ENCODE data around the gene GOLGA2. TPM values are rescaled to one million over a fixed set of nuclear protein-coding genes. Genes with fewer than 3 reads are reported as not detected.

GOLGA2 gene
- total RNA-seq, 1 experiment from 2014 or later = 16.2 TPM

DNA sequence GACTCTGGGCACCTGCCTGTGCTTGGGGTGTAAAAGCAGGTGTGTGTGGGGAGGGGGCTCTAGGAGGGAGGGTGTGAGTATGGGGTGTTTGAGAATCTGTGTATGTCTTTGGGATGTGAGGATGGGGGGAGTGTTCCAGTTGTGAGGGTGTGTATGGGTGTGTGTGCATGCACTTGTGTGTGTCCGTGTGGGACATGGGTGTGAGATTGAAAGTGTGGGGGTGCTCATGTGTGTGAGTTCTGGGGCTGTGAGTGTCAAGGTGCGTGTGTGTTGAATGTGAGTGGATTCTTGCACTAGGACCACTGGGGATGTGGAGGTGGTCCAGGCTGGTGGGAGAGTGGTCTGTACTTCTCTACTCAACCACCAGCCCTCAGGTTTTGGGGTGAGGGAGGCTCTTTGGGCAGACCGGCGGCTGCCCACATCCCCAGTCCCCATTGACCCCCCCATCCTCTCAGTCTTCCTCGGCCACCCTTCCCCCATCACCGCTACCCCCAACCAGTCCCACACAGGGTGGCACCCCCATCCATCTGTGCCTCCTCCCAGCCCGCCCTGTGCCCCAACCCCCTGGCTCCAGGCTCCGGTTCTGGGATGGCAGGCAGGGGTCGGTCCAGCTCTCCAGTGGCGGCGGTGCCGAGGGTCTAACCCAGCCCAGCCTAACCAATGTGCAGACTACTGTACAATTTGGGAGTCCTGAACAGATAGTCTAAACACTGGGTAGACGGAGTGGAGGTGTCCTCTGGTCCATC is 31.5 kb downstream of the GOLGA2 start:
- no peak overlapping the region for H3K4me3 ChIP-seq (ENCODE audit: low read length)
- H3K9me3 ChIP-seq (ENCODE audit: low read length) = no peaks in the 10 kb centered on the region
- H3K4me1 ChIP-seq (ENCODE audit: low read length) = peaks cover 17% of the 10 kb centered on the region
- no peak overlapping the region for H3K27ac ChIP-seq (ENCODE audit: low read length)
- no peaks in the 10 kb centered on the region for H3K9me2 ChIP-seq (replicated peaks; ENCODE audit: insufficient read depth, low read length)
- H2AFZ ChIP-seq (ENCODE audit: low read length) = no peak overlapping the region
- no peaks in the 10 kb centered on the region for H4K20me1 ChIP-seq (ENCODE audit: insufficient read depth, low read depth, low read length)
- H3K4me2 ChIP-seq (ENCODE audit: low read depth, low read length, poor library complexity, severe bottlenecking) = peak overlapping the region; percentile 45
- no peak for DNase-seq
- no peaks in the 10 kb centered on the region for H3K27me3 ChIP-seq (ENCODE audit: low read length)
- H3K9ac ChIP-seq (ENCODE audit: low read length) = peak overlapping the region; percentile 53
- no peaks in the 10 kb centered on the region for H3K36me3 ChIP-seq (ENCODE audit: insufficient read depth, low read length)
- no peaks in the 10 kb centered on the region for H3K79me2 ChIP-seq (ENCODE audit: low read length)

DNA sequence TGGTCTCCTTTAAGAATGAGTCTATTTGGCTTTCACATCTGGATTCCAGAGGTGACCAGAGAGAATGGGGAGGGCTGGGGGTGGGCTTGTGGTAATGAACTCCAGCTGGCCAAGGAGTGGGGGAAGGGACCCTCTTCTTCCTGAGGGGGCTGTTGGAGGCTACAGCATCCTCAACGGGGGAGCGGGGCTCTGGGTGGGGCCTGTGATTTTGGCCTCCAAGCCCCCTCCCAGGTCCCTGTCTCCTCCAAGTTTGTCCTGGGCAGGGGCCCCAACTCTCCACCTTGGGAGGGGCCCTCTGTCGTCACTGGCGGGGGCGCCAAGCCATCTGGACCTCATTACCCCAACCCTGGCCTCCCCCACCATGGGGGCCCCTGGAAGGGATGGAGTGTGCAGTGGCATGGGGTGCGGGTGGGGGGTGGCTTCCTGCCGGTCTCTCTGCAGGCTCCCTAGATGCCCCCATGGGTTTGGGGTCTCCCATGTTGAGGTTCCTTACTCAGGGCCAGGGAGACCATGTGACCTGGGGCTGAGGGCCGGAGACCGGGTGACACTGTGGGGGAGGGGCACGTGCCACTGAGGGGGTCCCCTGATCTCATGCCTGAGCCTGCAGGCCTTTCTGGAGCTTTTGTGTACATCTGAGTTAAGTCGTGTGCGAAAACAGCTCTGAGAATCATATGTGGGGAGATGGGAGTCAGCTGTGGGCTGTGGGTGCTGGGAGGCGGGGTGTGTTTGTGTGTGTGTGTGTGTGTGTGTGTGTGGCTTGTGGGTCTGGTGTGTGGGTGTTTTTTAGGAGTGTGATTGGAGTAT is 32.4 kb downstream of the GOLGA2 start:
- no peaks in the 10 kb centered on the region for H3K9me2 ChIP-seq (replicated peaks; ENCODE audit: insufficient read depth, low read length)
- H3K79me2 ChIP-seq (ENCODE audit: low read length) = no peaks in the 10 kb centered on the region
- no peak overlapping the region for H3K4me3 ChIP-seq (ENCODE audit: low read length)
- H3K9me3 ChIP-seq (ENCODE audit: low read length) = no peaks in the 10 kb centered on the region
- H3K27me3 ChIP-seq (ENCODE audit: low read length) = no peaks in the 10 kb centered on the region
- H3K27ac ChIP-seq (ENCODE audit: low read length) = no peak overlapping the region
- no peak overlapping the region for H2AFZ ChIP-seq (ENCODE audit: low read length)
- no peak for DNase-seq
- no peaks in the 10 kb centered on the region for H3K36me3 ChIP-seq (ENCODE audit: insufficient read depth, low read length)
- H4K20me1 ChIP-seq (ENCODE audit: insufficient read depth, low read depth, low read length) = no peaks in the 10 kb centered on the region
- H3K4me2 ChIP-seq (ENCODE audit: low read depth, low read length, poor library complexity, severe bottlenecking) = no peak overlapping the region
- peaks cover 17% of the 10 kb centered on the region for H3K4me1 ChIP-seq (ENCODE audit: low read length)
- H3K9ac ChIP-seq (ENCODE audit: low read length) = no peak overlapping the region

DNA sequence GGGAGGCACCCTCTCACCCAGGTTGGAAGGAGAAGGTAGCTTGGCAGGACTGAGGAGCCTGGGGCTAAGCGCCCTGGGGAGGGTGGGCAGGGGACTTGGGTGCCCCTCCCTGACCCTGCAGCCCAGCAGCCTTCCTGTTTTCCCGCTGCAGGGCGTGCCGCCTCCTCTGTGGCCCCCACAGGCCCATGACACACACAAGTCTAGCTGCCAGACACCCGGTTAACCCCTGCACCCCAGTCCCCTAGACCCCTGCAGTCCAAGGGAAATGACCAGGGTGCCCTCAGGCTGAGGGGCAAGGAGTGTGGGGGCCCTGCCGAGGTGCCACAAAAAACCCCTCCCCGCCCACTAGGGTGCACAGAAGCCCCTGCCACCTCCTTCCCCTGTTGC is 33.0 kb downstream of the GOLGA2 start:
- Histone ChIP-seq H3K79me2 (ENCODE audit: low read length) (no peaks in the 10 kb centered on the region), H4K20me1 (ENCODE audit: insufficient read depth, low read depth, low read length) (no peaks in the 10 kb centered on the region), H3K4me3 (ENCODE audit: low read length) (no peak overlapping the region), H3K36me3 (ENCODE audit: insufficient read depth, low read length) (no peaks in the 10 kb centered on the region), H3K4me2 (ENCODE audit: low read depth, low read length, poor library complexity, severe bottlenecking) (no peak overlapping the region), H2AFZ (ENCODE audit: low read length) (no peak overlapping the region), H3K27ac (ENCODE audit: low read length) (no peak overlapping the region), H3K27me3 (ENCODE audit: low read length) (no peaks in the 10 kb centered on the region), H3K9me2 (replicated peaks; ENCODE audit: insufficient read depth, low read length) (no peaks in the 10 kb centered on the region), H3K4me1 (ENCODE audit: low read length) (peaks cover 17% of the 10 kb centered on the region), H3K9ac (ENCODE audit: low read length) (no peak overlapping the region), H3K9me3 (ENCODE audit: low read length) (no peaks in the 10 kb centered on the region)
- no peak for DNase-seq

DNA sequence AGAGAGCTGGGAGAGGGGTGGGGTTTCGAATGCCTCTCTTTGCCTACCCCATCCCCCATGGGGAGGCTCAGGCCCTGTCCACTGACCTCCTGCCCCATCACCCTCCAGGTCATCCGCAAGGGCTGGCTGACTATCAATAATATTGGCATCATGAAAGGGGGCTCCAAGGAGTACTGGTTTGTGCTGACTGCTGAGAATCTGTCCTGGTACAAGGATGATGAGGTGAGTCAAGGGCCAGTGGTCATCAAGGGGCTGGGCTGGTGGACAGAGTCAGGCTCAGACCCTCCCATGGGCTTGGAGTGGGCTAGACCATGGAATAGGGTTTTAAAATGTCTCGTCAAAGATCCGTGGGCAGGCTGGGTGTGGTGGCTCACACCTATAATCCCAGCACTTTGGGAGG is 33.7 kb downstream of the GOLGA2 start:
- Histone ChIP-seq H3K9me3 (ENCODE audit: low read length) (no peaks in the 10 kb centered on the region), H3K36me3 (ENCODE audit: insufficient read depth, low read length) (no peaks in the 10 kb centered on the region), H3K4me3 (ENCODE audit: low read length) (no peak overlapping the region), H3K27me3 (ENCODE audit: low read length) (no peaks in the 10 kb centered on the region), H3K27ac (ENCODE audit: low read length) (no peak overlapping the region), H4K20me1 (ENCODE audit: insufficient read depth, low read depth, low read length) (no peaks in the 10 kb centered on the region), H3K9ac (ENCODE audit: low read length) (no peak overlapping the region), H3K4me2 (ENCODE audit: low read depth, low read length, poor library complexity, severe bottlenecking) (no peak overlapping the region), H3K4me1 (ENCODE audit: low read length) (peaks cover 17% of the 10 kb centered on the region), H3K79me2 (ENCODE audit: low read length) (no peaks in the 10 kb centered on the region), H3K9me2 (replicated peaks; ENCODE audit: insufficient read depth, low read length) (no peaks in the 10 kb centered on the region), H2AFZ (ENCODE audit: low read length) (no peak overlapping the region)
- no peak for DNase-seq

DNA sequence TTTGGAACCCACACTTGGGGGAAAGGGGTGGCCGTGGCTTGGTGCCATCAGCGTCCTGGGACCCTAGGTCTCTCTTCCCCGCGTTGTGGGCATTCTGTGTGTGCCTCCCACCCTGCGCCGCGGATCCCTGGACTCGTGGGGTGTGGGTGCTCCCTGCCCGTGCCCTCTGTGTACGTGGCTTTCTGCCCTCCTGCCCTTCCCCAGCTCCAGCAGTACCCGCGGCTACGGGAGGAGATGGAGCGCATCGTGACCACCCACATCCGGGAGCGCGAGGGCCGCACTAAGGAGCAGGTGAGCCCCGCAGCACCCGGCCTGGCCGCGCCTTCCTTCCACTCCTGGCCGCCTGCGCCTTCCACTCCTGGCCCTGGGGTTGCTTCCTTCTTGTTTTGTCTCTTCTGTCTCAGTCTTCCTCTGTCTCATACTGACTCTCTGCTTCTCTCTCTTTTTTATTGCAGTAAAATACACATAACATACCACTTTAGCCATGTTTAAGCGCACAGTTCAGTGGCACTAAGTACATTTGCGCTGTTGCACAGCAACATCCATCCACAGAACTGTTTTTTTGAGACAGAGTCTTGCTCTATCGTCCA is 41.9 kb downstream of the GOLGA2 start:
- H3K4me1 ChIP-seq (ENCODE audit: low read length) = no peaks in the 10 kb centered on the region
- no peak overlapping the region for H3K27ac ChIP-seq (ENCODE audit: low read length)
- H4K20me1 ChIP-seq (ENCODE audit: insufficient read depth, low read depth, low read length) = no peaks in the 10 kb centered on the region
- H3K9me3 ChIP-seq (ENCODE audit: low read length) = no peaks in the 10 kb centered on the region
- H3K4me3 ChIP-seq (ENCODE audit: low read length) = no peak overlapping the region
- H3K4me2 ChIP-seq (ENCODE audit: low read depth, low read length, poor library complexity, severe bottlenecking) = no peak overlapping the region
- H3K36me3 ChIP-seq (ENCODE audit: insufficient read depth, low read length) = no peaks in the 10 kb centered on the region
- no peak overlapping the region for H3K9ac ChIP-seq (ENCODE audit: low read length)
- H3K9me2 ChIP-seq (replicated peaks; ENCODE audit: insufficient read depth, low read length) = no peaks in the 10 kb centered on the region
- no peaks in the 10 kb centered on the region for H3K79me2 ChIP-seq (ENCODE audit: low read length)
- DNase-seq = no peak
- no peaks in the 10 kb centered on the region for H3K27me3 ChIP-seq (ENCODE audit: low read length)
- no peak overlapping the region for H2AFZ ChIP-seq (ENCODE audit: low read length)

DNA sequence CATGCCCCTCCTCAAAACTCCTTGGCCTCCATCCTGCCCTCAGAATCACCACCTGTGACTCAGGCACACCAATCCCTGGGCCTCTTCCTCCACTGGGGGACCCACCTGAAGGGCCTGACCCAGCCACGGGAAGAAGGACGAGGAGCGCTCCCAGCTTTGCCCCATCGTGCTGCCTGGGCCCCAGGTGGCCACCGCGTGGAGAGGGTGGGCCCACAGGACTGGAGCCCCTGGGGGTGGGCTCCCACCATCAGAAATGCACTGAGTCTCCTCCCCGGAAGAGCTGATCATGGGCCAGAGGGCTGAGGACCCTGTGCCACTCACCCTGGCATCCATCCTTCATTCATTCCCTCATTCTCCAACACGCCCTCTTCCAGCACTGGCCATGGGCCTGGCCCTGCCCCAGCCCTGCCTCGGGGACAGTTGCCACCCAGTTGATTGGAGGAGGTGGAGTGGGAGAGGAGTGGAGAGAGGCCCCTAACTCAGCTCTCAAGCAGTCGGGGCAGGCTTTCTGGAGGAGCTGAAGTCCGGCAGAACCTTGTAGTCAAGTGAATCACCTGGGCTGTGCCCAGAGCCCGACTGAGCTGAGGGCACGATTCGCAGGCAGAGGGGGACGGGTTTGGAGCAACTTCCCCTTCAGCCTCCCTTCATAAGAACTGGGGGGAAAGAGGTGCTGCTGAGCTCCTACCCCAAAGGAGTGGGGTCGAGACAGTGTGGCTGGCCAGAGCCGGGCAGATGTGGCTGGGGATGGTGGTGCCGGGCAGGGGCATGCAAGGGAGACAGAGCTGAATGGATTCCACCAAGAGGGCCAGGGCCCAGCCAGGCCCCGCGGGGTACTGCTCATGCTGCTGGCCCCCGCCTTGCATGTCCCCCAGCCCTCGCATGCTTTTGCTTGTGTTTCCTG is 43.0 kb downstream of the GOLGA2 start:
- no peaks in the 10 kb centered on the region for H4K20me1 ChIP-seq (ENCODE audit: insufficient read depth, low read depth, low read length)
- H3K9me2 ChIP-seq (replicated peaks; ENCODE audit: insufficient read depth, low read length) = no peaks in the 10 kb centered on the region
- DNase-seq = no peak
- no peaks in the 10 kb centered on the region for H3K79me2 ChIP-seq (ENCODE audit: low read length)
- H3K9ac ChIP-seq (ENCODE audit: low read length) = no peak overlapping the region
- H3K4me3 ChIP-seq (ENCODE audit: low read length) = no peak overlapping the region
- H3K4me1 ChIP-seq (ENCODE audit: low read length) = no peaks in the 10 kb centered on the region
- H3K27me3 ChIP-seq (ENCODE audit: low read length) = no peaks in the 10 kb centered on the region
- no peak overlapping the region for H2AFZ ChIP-seq (ENCODE audit: low read length)
- no peaks in the 10 kb centered on the region for H3K9me3 ChIP-seq (ENCODE audit: low read length)
- no peaks in the 10 kb centered on the region for H3K36me3 ChIP-seq (ENCODE audit: insufficient read depth, low read length)
- no peak overlapping the region for H3K27ac ChIP-seq (ENCODE audit: low read length)
- H3K4me2 ChIP-seq (ENCODE audit: low read depth, low read length, poor library complexity, severe bottlenecking) = no peak overlapping the region

DNA sequence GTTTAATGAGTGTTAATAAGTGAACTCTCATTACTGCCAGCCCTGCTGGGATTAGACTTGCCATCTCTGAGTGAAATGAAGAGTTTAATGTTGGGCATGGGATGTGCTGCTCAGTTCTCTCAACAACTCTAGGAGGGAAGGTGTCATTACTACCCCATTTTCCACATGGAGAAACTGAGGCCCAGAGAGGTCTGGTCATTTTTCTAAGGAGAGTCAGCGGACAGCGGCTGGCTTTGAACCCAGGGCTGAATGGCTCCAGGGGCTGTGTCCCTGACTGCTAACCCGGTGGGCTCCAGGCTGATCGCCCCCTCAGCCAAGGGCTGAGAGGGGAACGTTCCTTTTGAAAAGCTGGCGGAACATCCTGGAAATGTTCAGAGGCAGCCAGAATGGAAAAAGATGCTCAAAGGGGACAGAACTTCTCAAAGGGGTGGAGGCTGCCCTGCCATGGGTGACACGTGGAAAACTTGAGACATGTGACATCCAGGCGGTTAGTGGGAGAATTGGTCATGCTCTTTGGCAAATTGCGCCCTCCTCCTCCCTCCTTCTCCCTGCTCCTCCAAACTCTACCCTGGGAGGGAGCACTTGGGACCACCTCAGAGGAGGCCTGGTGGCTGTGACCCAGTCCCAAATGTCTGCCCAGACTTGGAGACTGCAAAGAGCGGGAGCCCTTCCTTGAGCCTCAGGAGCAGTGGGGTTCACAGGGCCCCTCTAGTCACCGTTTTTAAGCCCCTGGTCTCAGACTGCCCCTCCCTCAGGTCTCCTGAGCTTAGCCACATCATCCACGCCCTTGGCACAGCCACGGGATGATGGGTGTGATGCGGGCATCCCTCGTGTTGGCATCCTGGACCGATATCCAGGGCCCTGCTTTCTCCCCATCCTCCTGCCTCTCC is 43.9 kb downstream of the GOLGA2 start:
- Histone ChIP-seq H3K4me3 (ENCODE audit: low read length) (no peak overlapping the region), H4K20me1 (ENCODE audit: insufficient read depth, low read depth, low read length) (no peaks in the 10 kb centered on the region), H3K4me1 (ENCODE audit: low read length) (no peaks in the 10 kb centered on the region), H3K9me3 (ENCODE audit: low read length) (no peaks in the 10 kb centered on the region), H3K27ac (ENCODE audit: low read length) (no peak overlapping the region), H3K9me2 (replicated peaks; ENCODE audit: insufficient read depth, low read length) (no peaks in the 10 kb centered on the region), H3K36me3 (ENCODE audit: insufficient read depth, low read length) (no peaks in the 10 kb centered on the region), H3K9ac (ENCODE audit: low read length) (no peak overlapping the region), H2AFZ (ENCODE audit: low read length) (no peak overlapping the region), H3K79me2 (ENCODE audit: low read length) (no peaks in the 10 kb centered on the region), H3K4me2 (ENCODE audit: low read depth, low read length, poor library complexity, severe bottlenecking) (no peak overlapping the region), H3K27me3 (ENCODE audit: low read length) (no peaks in the 10 kb centered on the region)
- no peak for DNase-seq

Data from Karpas-422 (cell line).